Endothelial cell of umbilical vein (primary cell): ENCODE measurements around the gene MUC4. TPM values are rescaled to one million over a fixed set of nuclear protein-coding genes. Genes with fewer than 3 reads are reported as not detected.

Experiments
- BruUV-seq: library from RNA; stranded (reverse); fragments of 400-500 nt; replicated peaks from 2 replicates; lab custom pipeline; 2021; lab: Mats Ljungman, UMichigan
- CTCF ChIA-PET: fragments of 300-600, 350-600 bp; sonication (Branson Sonifier 250); formaldehyde crosslinking; loops from one replicate; lab custom pipeline; 2021; ENCODE audit warnings: antibody characterized with exemption, inconsistent platforms; lab: Charles Lee
- POLR2A ChIA-PET: fragments of 300-600, 350-600 bp; sonication (Branson Sonifier 250); formaldehyde crosslinking; loops from one replicate; lab custom pipeline; 2021; ENCODE audit warnings: antibody characterized with exemption, inconsistent platforms; lab: Charles Lee
- DNase-seq: peaks from one replicate; pipeline ENCODE4 v3.0.0-alpha.2; 2011; ENCODE audit warnings: low read depth, low spot score
- FAIRE-seq: peaks from 2 replicates; lab custom pipeline; 2011; peaks lifted over from hg19 to GRCh38; lab: Jason Lieb, UNC
- H2AFZ ChIP-seq: 2 replicates; pipeline ENCODE4 v1.6.0; 2012; ENCODE audit warnings: low read depth, low read length, control low read depth, inconsistent platforms
- H3K27ac ChIP-seq: 2 replicates; pipeline ENCODE4 v1.5.1; 2011; ENCODE audit warnings: low read depth, mild to moderate bottlenecking, control low read depth, low read length, moderate library complexity; ENCODE audit not compliant: insufficient read depth
- H3K27me3 ChIP-seq, 2 experiments: 2 replicates each; pipeline versions ENCODE4 v1.6.0 to v1.6.1; 2011; ENCODE audit warnings: low read length in 2 of 2, mixed read lengths in 1 of 2; ENCODE audit not compliant: control insufficient read depth in 2 of 2, insufficient read depth in 2 of 2
- H3K36me3 ChIP-seq, 2 experiments: 2 replicates in 1 of 2; 3 replicates in 1 of 2; pipeline ENCODE4 v1.5.1; 2011; ENCODE audit warnings: low read length in 2 of 2, mild to moderate bottlenecking in 1 of 2, moderate library complexity in 1 of 2; ENCODE audit not compliant: control insufficient read depth in 2 of 2, insufficient read depth in 2 of 2; ENCODE audit errors: extremely low read depth in 1 of 2
- H3K4me1 ChIP-seq: 3 replicates; pipeline ENCODE4 v1.5.1; 2011; ENCODE audit warnings: mild to moderate bottlenecking, low read length; ENCODE audit not compliant: control insufficient read depth, insufficient read depth; ENCODE audit errors: extremely low read depth
- H3K4me2 ChIP-seq: 2 replicates; pipeline ENCODE4 v1.6.1; 2011; ENCODE audit warnings: low read length, control low read depth, mixed read lengths; ENCODE audit not compliant: insufficient read depth
- H3K4me3 ChIP-seq, 3 experiments: fragments of 200-600 bp in 1 of 3; sonication (generic), shearing (Covaris generic) in 1 of 3; replicated peaks in 1 of 3; 2 replicates each; pipeline ENCODE4 v1.5.1; 2011 to 2016; ENCODE audit warnings: control low read depth in 3 of 3, low read length in 3 of 3, mild to moderate bottlenecking in 2 of 3, inconsistent platforms in 1 of 3, low read depth in 1 of 3, moderate library complexity in 1 of 3; ENCODE audit not compliant: insufficient read depth in 1 of 3
- H3K79me2 ChIP-seq: 2 replicates; pipeline ENCODE4 v1.6.0; 2012; ENCODE audit warnings: low read length, inconsistent platforms; ENCODE audit not compliant: control insufficient read depth, insufficient read depth
- H3K9ac ChIP-seq: replicated peaks from 2 replicates; pipeline ENCODE3; 2011; ENCODE audit warnings: low read length, control low read depth; ENCODE audit not compliant: insufficient read depth; ENCODE audit errors: extremely low read depth
- H3K9me1 ChIP-seq: replicated peaks from 3 replicates; pipeline ENCODE4 v1.6.0; 2011; ENCODE audit warnings: mild to moderate bottlenecking, low read length; ENCODE audit not compliant: control insufficient read depth, insufficient read depth; ENCODE audit errors: extremely low read depth
- H3K9me3 ChIP-seq: replicated peaks from 2 replicates; pipeline ENCODE4 v1.5.1; 2012; ENCODE audit warnings: low read length, inconsistent platforms; ENCODE audit not compliant: control insufficient read depth, insufficient read depth
- H4K20me1 ChIP-seq: replicated peaks from 2 replicates; pipeline ENCODE3; 2011; ENCODE audit warnings: mild to moderate bottlenecking, low read length; ENCODE audit not compliant: control insufficient read depth, insufficient read depth; ENCODE audit errors: extremely low read depth
- CTCF ChIP-seq, 2 donors: IDR thresholded peaks; 1 replicate in 1 of 2; 2 replicates in 1 of 2; pipeline ENCODE4 v1.5.1; 2011; ENCODE audit warnings: low read length in 2 of 2, mild to moderate bottlenecking in 2 of 2, moderate library complexity in 2 of 2, control low read depth in 1 of 2, inconsistent platforms in 1 of 2, low read depth in 1 of 2; ENCODE audit not compliant: insufficient read depth in 1 of 2; ENCODE audit errors: extremely low read depth in 1 of 2
- EZH2 ChIP-seq: IDR thresholded peaks from 2 replicates; pipeline ENCODE4 v1.6.1; 2012; ENCODE audit warnings: borderline replicate concordance, low read depth, mild to moderate bottlenecking, moderate library complexity, low read length, inconsistent platforms; ENCODE audit not compliant: severe bottlenecking
- FOS ChIP-seq: IDR thresholded peaks from 2 replicates; pipeline ENCODE4 v1.6.1; 2011; ENCODE audit warnings: mild to moderate bottlenecking, low read length, moderate library complexity, borderline replicate concordance; ENCODE audit not compliant: insufficient read depth
- GATA2 ChIP-seq: IDR thresholded peaks from 2 replicates; pipeline ENCODE4 v1.7.0; 2011; ENCODE audit warnings: low read depth, mild to moderate bottlenecking, moderate library complexity, mixed read lengths, low read length; ENCODE audit not compliant: insufficient read length, insufficient read depth
- JUN ChIP-seq: IDR thresholded peaks from 2 replicates; pipeline ENCODE4 v1.6.1; 2011; ENCODE audit warnings: borderline replicate concordance, low read depth; ENCODE audit not compliant: insufficient read length, insufficient read depth
- MAX ChIP-seq: IDR thresholded peaks from 2 replicates; pipeline ENCODE4 v1.6.1; 2011; ENCODE audit not compliant: insufficient read depth, insufficient read length
- MYC ChIP-seq: IDR thresholded peaks from one replicate; pipeline ENCODE4 v1.6.1; 2011; ENCODE audit warnings: mild to moderate bottlenecking, low read depth, low read length
- POLR2A ChIP-seq: IDR thresholded peaks from 2 replicates; pipeline ENCODE4 v1.6.1; 2012; ENCODE audit warnings: low read depth, mild to moderate bottlenecking, control low read depth, low read length
- POLR2AphosphoS5 ChIP-seq: IDR thresholded peaks from 2 replicates; pipeline ENCODE4 v1.6.1; 2012; ENCODE audit warnings: low read depth, mild to moderate bottlenecking, control low read depth, low read length, moderate library complexity; ENCODE audit not compliant: insufficient read depth
- dilution Hi-C: fragments of 300-500 bp; cut with MboI; formaldehyde crosslinking; loops from one replicate; pipeline ENCODE4 v1.15.0; 2019; ENCODE audit warnings: low sequenced_read_pairs; ENCODE audit not compliant: extremely low pct_ligation_motif_present
- intact Hi-C: fragments of 100-400 bp; cut with micrococcal nuclease; formaldehyde crosslinking; loops from one replicate; pipeline ENCODE4 v1.10.0; 2022
- polyA plus RNA-seq, 4 experiments: library from polyadenylated mRNA; depleted of rRNA in 3 of 4; stranded (reverse) in 3 of 4; unstranded in 1 of 4; fragments of >200 nt; gene quantifications; 2 replicates each; pipeline versions ENCODE4 v1.2.1 to v1.2.3, GENCODE V29; 2011 to 2012; ENCODE audit warnings: missing spikeins in 1 of 4
- total RNA-seq: library from RNA; stranded (reverse); gene quantifications from 2 replicates; pipeline ENCODE4 v1.2.3, GENCODE V29; 2021

The MUC4 gene
- total and polyA plus RNA-seq, 2 donors (not counting 3 experiments of a cell fraction or from before 2014, with no cell fraction given): 0.04 TPM; not detected in 1

- CTCF ChIA-PET: no interaction called here
- intact Hi-C loops: no loop called here
- Histone ChIP-seq H3K9ac (no peak overlapping the region), H2AFZ (no peak overlapping the region), H3K9me1 (no peaks in the 10 kb centered on the region), H3K27ac (no peak overlapping the region), H3K79me2 (no peaks in the 10 kb centered on the region), H4K20me1 (no peaks in the 10 kb centered on the region), H3K4me2 (no peak overlapping the region), H3K9me3 (no peaks in the 10 kb centered on the region), H3K27me3 (peaks cover 0 to 1% of the 10 kb centered on the region in 2 experiments), H3K4me3 (no peak overlapping the region), H3K36me3 (no peaks in the 10 kb centered on the region), H3K4me1 (no peaks in the 10 kb centered on the region)
- DNase-seq: no peak
- TF ChIP-seq MAX (no peak), GATA2 (no peak)
- BruUV-seq: no TSS peak
- dilution Hi-C loops: no loop called here
- POLR2A ChIA-PET: no interaction called here
- FAIRE-seq: no peak
These were observed 42.2 kb downstream of the MUC4 start for GRCh38 chr3:195769551-195769950.

GRCh38 chr3:195768831-195769303 lies 42.9 kb downstream of the MUC4 start:
- no peak overlapping the region for H3K27ac ChIP-seq
- no peak overlapping the region for H2AFZ ChIP-seq
- no peaks in the 10 kb centered on the region for H3K79me2 ChIP-seq
- no peaks in the 10 kb centered on the region for H3K36me3 ChIP-seq
- H3K27me3 ChIP-seq: peaks cover 0 to 2% of the 10 kb centered on the region in 2 experiments
- DNase-seq (no peak), FAIRE-seq (no peak)
- no peak overlapping the region for H3K4me2 ChIP-seq
- no peaks in the 10 kb centered on the region for H3K9me1 ChIP-seq
- intact Hi-C loops (no loop called here), dilution Hi-C loops (no loop called here)
- no peak overlapping the region for H3K9ac ChIP-seq
- no peaks in the 10 kb centered on the region for H4K20me1 ChIP-seq
- TF ChIP-seq EZH2 (no peak), GATA2 (no peak), MAX (no peak), CTCF (IDR thresholded peaks at IDR 0.05; ENCODE audit: extremely low read depth in 1 of 2, insufficient read depth in 1 of 2, low read depth in 1 of 2, low read length in 2 of 2) (no peak), JUN (no peak), FOS (no peak), MYC (no peak), POLR2A (no peak), POLR2AphosphoS5 (no peak)
- H3K9me3 ChIP-seq: no peaks in the 10 kb centered on the region
- H3K4me3 ChIP-seq: no peak overlapping the region
- POLR2A ChIA-PET: no interaction called here
- CTCF ChIA-PET: no interaction called here
- no peaks in the 10 kb centered on the region for H3K4me1 ChIP-seq
- BruUV-seq: no TSS peak
